Pancreas (tissue), 10 donors: ENCODE data around the gene DENND1A. TPM values are rescaled to one million over a fixed set of nuclear protein-coding genes. Genes with fewer than 3 reads are reported as not detected.

Experiments used
- ATAC-seq, 4 donors: fragments of 200-7000 bp; cut with Tn5 transposase; one replicate each; pipeline versions ENCODE4 v1.8.0 to v1.9.1; 2020; ENCODE audit warnings: mild to moderate bottlenecking in 4 of 4, moderate library complexity in 4 of 4
- DNase-seq, 6 donors: peaks; one replicate each; pipeline ENCODE4 v3.0.0-alpha.2; 2020
- FAIRE-seq: peaks from 2 replicates; lab custom pipeline; 2012; peaks lifted over from hg19 to GRCh38; lab: Jason Lieb, UNC
- H3K27ac ChIP-seq, 4 donors: fragments of 200-600 bp; sonication (generic); 1 replicate in 3 of 4; 2 replicates in 1 of 4; pipeline versions ENCODE4 v1.5.0 to v1.8.0; 2020
- H3K27me3 ChIP-seq, 4 donors: fragments of 200-600 bp; one replicate each; pipeline ENCODE4 v1.8.0; 2021
- H3K36me3 ChIP-seq, 3 donors: fragments of 200-600 bp; sonication (generic) in 1 of 3; one replicate each; pipeline versions ENCODE4 v1.5.0 to v1.8.0; 2020 to 2021
- H3K4me1 ChIP-seq, 3 donors: fragments of 200-600 bp; one replicate each; pipeline ENCODE4 v1.8.0; 2021
- H3K4me3 ChIP-seq, 4 donors: fragments of 200-600 bp; sonication (generic) in 2 of 4; one replicate each; pipeline versions ENCODE4 v1.5.0 to v1.8.0; 2020 to 2021
- H3K9me3 ChIP-seq, 4 donors: fragments of 200-600 bp; one replicate each; pipeline ENCODE4 v1.8.0; 2021
- WGBS, 2 donors: extraction: QIAGEN DNeasy Blood & Tissue Kit; methylation state at CpG; one replicate each; pipeline ENCODE4 v1.1.7; 2013; 5-methylcytosine and 5-hydroxymethylcytosine counted together
- intact Hi-C, 3 donors: fragments of 100-400 bp; cut with DNase I; formaldehyde crosslinking; loops; one replicate each; pipeline versions ENCODE4 v1.11.1 to v1.14.2; 2022
- polyA plus RNA-seq, 2 donors: library from polyadenylated mRNA; stranded (reverse); fragments of 200-250 nt; gene quantifications; one replicate each; pipeline ENCODE4 v1.2.3, GENCODE V29; 2013
- total RNA-seq, 6 donors: library from RNA; stranded (reverse); fragmentation: NEBNext Ultra II Directional in 4 of 6; extraction: Animal tissue kit (Norgen Biotek cat#: 25700) in 4 of 6; gene quantifications; one replicate each; pipeline versions ENCODE4 v1.2.1 to v1.2.4, GENCODE V29; 2021 to 2023
- TF ChIP-seq, protein P1 (sequence below), 4 donors: fragments of 200-600 bp; sonication (generic) in 3 of 4; IDR thresholded peaks; one replicate each; pipeline versions ENCODE4 v1.5.0 to v1.8.0; 2021; ENCODE audit warnings: antibody characterized with exemption in 4 of 4
- donor health status: healthy with polysubstance abuse.
- donor health status: DM: no; HTN: no; CAD: no; lungs with moderate emphysema.
- donor health status: DM: no; HTN: no; CAD: no.
- donor health status: control.
- donor health status: control.
- donor health status: Bipolar disorder and iron deficiency.
- donor health status: DM: yes; HTN: yes; CAD: no.
- donor health status: DM: no; HTN: no; CAD: no.
- donor health status: DM: no; HTN: no; CAD: no.
- donor health status: DM: yes; HTN: yes; CAD: no.

DENND1A gene
- total and polyA plus RNA-seq, 8 donors = 4.5 to 8.3 (median 5.6) TPM

DNA sequence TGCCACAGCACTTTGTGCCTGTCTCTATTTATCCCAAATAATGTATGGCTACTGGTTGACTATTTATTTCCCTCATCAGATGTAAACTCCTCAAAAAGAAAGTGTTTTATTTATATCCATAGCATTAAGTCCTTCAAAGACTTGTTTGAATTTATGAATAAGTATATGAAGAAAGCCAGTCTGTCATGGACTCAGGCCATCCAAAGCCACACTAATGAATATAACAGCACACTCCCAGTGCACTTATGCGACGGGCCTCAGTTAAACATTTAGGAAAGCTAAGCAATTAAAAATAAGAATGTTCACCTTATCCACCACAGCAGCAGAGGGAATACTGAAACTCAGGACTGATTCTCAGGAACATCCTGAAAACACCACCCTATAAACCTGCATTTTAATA lies 77.5 kb downstream of the DENND1A start:
- DNase-seq (no peak), ATAC-seq (no peak), FAIRE-seq (no peak)
- no peak overlapping the region for H3K4me3 ChIP-seq
- no peaks in the 10 kb centered on the region for H3K4me1 ChIP-seq
- no peaks in the 10 kb centered on the region for H3K27me3 ChIP-seq
- TF ChIP-seq, protein P1, sequence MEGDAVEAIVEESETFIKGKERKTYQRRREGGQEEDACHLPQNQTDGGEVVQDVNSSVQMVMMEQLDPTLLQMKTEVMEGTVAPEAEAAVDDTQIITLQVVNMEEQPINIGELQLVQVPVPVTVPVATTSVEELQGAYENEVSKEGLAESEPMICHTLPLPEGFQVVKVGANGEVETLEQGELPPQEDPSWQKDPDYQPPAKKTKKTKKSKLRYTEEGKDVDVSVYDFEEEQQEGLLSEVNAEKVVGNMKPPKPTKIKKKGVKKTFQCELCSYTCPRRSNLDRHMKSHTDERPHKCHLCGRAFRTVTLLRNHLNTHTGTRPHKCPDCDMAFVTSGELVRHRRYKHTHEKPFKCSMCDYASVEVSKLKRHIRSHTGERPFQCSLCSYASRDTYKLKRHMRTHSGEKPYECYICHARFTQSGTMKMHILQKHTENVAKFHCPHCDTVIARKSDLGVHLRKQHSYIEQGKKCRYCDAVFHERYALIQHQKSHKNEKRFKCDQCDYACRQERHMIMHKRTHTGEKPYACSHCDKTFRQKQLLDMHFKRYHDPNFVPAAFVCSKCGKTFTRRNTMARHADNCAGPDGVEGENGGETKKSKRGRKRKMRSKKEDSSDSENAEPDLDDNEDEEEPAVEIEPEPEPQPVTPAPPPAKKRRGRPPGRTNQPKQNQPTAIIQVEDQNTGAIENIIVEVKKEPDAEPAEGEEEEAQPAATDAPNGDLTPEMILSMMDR (IDR thresholded peaks at IDR 0.05) = no peak
- intact Hi-C loops = no loop called here
- H3K36me3 ChIP-seq = no peaks in the 10 kb centered on the region
- H3K27ac ChIP-seq = no peak overlapping the region
- H3K9me3 ChIP-seq = no peaks in the 10 kb centered on the region
- WGBS, 2 donors = 93 to 97% methylated on average over 2 of the region's 2 CpGs

DNA sequence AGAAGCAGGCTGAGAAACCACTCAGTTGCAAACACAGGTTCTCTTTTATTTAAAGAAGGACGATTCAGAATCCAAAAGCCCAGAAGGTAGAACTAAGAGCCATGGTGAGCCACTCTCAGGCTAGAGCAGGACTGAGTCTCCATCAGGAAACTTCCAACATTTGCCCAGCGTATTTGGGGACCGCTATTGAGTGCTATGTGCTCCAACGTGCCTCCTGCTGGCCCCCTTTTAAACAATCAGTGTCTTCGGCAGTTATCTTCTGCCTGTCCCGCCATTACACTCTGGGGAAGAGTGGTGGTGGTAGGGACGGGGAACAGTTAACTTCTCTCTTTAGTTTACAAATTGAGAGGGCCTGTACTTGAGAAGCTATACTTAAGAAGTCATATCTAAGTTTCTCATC lies 78.1 kb downstream of the DENND1A start:
- no peak overlapping the region for H3K4me3 ChIP-seq
- intact Hi-C loops = no loop called here
- TF ChIP-seq, protein P1 (IDR thresholded peaks at IDR 0.05) = no peak
- H3K9me3 ChIP-seq = no peaks in the 10 kb centered on the region
- no peak overlapping the region for H3K27ac ChIP-seq
- no peaks in the 10 kb centered on the region for H3K36me3 ChIP-seq
- H3K4me1 ChIP-seq = no peaks in the 10 kb centered on the region
- no peak for ATAC-seq
- FAIRE-seq = no peak
- H3K27me3 ChIP-seq = no peaks in the 10 kb centered on the region
- no peak for DNase-seq
- WGBS, 2 donors = 91 to 93% methylated on average over 7 of the region's 7 CpGs

DNA sequence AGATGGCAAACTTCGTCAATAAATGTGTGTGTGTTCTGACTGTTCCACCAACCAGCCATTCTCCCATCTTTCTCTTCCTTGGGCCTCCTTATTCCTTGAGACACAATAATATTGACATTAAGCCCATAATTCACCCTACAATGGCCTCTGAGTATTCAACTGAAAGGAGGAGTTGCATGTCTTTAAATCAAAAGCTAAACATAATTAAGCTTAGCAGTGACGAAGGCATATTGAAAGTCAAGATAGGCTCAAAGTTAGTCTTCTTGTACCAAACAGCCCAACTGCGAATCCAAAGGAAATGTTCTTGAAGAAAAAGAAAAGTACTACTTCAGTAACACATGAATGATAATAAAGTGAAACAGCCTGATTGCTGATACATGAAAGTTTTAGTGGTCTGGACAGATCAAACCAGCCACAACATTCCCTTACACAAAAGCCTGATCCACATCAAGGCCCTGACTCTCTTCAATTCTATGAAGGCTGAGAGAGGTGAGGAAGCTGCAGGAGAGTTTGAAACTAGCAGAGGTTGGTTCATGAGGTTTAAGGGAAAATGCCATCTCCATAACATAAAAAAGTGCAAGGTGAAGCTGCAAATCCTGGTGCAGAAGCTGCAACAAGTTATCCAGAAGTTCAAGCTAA lies 81.4 kb downstream of the DENND1A start:
- TF ChIP-seq, protein P1 (IDR thresholded peaks at IDR 0.05) = no peak
- Histone ChIP-seq H3K36me3 (no peaks in the 10 kb centered on the region), H3K4me3 (no peak overlapping the region), H3K27me3 (no peaks in the 10 kb centered on the region), H3K27ac (no peak overlapping the region), H3K4me1 (no peaks in the 10 kb centered on the region), H3K9me3 (no peaks in the 10 kb centered on the region)
- WGBS, 2 donors = 96 to 97% methylated on average over 3 of the region's 3 CpGs
- ATAC-seq (no peak), FAIRE-seq (no peak), DNase-seq (no peak)
- intact Hi-C loops = no loop called here

DNA sequence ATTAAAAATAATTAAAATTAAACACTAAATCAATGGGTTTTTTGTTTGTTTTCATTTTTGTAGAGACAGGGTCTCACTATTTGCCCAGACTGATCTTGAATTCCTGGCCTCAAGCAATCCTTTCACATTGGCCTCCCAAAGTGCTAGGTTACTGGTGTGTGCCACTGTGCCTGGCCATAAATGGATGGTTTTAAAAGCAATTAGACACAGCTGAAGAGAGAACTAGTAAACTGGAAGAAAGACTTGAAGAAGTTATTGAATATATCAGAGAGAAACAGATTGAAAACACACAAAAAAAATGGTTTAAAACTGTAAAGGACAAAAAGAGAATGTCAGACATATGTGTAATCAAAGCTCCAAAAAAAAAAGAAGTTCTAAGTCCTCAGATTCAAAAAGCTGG lies 83.0 kb downstream of the DENND1A start:
- no peaks in the 10 kb centered on the region for H3K27me3 ChIP-seq
- no peaks in the 10 kb centered on the region for H3K9me3 ChIP-seq
- intact Hi-C loops = no loop called here
- no peak for ATAC-seq
- no peak for DNase-seq
- no peaks in the 10 kb centered on the region for H3K36me3 ChIP-seq
- H3K27ac ChIP-seq = no peak overlapping the region
- H3K4me1 ChIP-seq = no peaks in the 10 kb centered on the region
- H3K4me3 ChIP-seq = no peak overlapping the region
- no peak for FAIRE-seq
- TF ChIP-seq, protein P1 (IDR thresholded peaks at IDR 0.05) = no peak

DNA sequence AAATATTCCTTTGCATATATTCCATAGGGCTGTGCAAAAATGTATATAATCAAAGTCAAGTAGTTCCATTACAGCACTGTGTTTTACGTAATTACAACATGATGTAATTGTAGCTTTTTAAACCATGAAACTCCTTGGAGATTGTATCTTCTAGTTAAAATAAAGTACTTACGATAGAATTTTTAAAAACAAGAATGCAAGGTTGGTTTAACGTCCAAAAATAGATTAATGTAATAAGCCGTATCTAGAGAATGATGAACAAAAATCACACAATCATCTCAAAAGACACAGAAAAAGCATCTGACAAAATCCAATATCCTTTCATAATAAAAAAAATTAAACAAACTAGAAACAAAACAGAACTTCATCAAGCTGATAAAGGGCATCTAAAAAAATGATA lies 86.2 kb downstream of the DENND1A start:
- FAIRE-seq (no peak), DNase-seq (no peak), ATAC-seq (no peak)
- H3K4me3 ChIP-seq = no peak overlapping the region
- TF ChIP-seq, protein P1 (IDR thresholded peaks at IDR 0.05) = no peak
- no peaks in the 10 kb centered on the region for H3K27me3 ChIP-seq
- intact Hi-C loops = no loop called here
- no peaks in the 10 kb centered on the region for H3K4me1 ChIP-seq
- no peaks in the 10 kb centered on the region for H3K36me3 ChIP-seq
- WGBS, 2 donors = 98 to 99% methylated on average over 4 of the region's 4 CpGs
- no peaks in the 10 kb centered on the region for H3K9me3 ChIP-seq
- H3K27ac ChIP-seq = no peak overlapping the region
